ENCODE results near the gene STS. TPM values are rescaled to one million over a fixed set of nuclear protein-coding genes. Genes with fewer than 3 reads are reported as not detected.

Gene STS
- total RNA-seq, 1 experiment from 2014 or later = 0.54 TPM

GRCh38 chrX:7155163-7155562, 7.7 kb downstream of the STS start:
- no peaks in the 10 kb centered on the region for H4K20me1 ChIP-seq (ENCODE audit: insufficient read depth)
- no peaks in the 10 kb centered on the region for H3K9me3 ChIP-seq (ENCODE audit: control insufficient read depth in 1 of 2, insufficient read depth in 1 of 2, low read depth in 1 of 2, low read length in 2 of 2)
- CTCF ChIA-PET = no interaction called here
- RAD21 ChIA-PET (ENCODE audit: low non-redundant PET in 1 of 2, low total read pairs in 2 of 2, uncharacterized antibody in 2 of 2, unreplicated experiment in 2 of 2) = no interaction called here
- H3K27me3 ChIP-seq (ENCODE audit: insufficient read depth, low read length) = no peaks in the 10 kb centered on the region
- intact Hi-C loops (cut with micrococcal nuclease) = no loop called here
- no peaks in the 10 kb centered on the region for H3K4me1 ChIP-seq (ENCODE audit: control insufficient read depth in 1 of 2, insufficient read depth in 2 of 2, low read length in 2 of 2)
- no TSS peak for BruUV-seq (replicated peaks)
- H3K79me2 ChIP-seq (ENCODE audit: insufficient read depth, low read length) = no peaks in the 10 kb centered on the region
- POLR2A ChIA-PET = no interaction called here
- H3K9me2 ChIP-seq (ENCODE audit: insufficient read depth) = no peaks in the 10 kb centered on the region
- no peak overlapping the region for H3K4me2 ChIP-seq (ENCODE audit: low read length)
- no peak overlapping the region for H3K4me3 ChIP-seq (replicated peaks in 1 of 2; ENCODE audit: low read depth in 1 of 2, low read length in 2 of 2)
- DNase-seq (ENCODE audit: low read depth, low spot score) (no peak), ATAC-seq (no peak)
- H3K36me3 ChIP-seq (ENCODE audit: control insufficient read depth in 1 of 2, insufficient read depth in 2 of 2, low read length in 2 of 2) = no peaks in the 10 kb centered on the region
- no peak overlapping the region for H2AFZ ChIP-seq (ENCODE audit: low read depth, low read length, poor library complexity, severe bottlenecking)
- H3K9ac ChIP-seq (ENCODE audit: low read length) = no peak overlapping the region
- TF ChIP-seq REST (IDR thresholded peaks at IDR 0.05; ENCODE audit: low read depth) (no peak), MAX (IDR thresholded peaks at IDR 0.05) (no peak), CBX3 (IDR thresholded peaks at IDR 0.05; ENCODE audit: low read depth) (no peak), YY1 (IDR thresholded peaks at IDR 0.05; ENCODE audit: extremely low read depth, insufficient replicate concordance, low read depth, low read length) (no peak), ZNF274 (IDR thresholded peaks at IDR 0.05; ENCODE audit: low read depth, low read length) (no peak), EZH2 (IDR thresholded peaks at IDR 0.05) (no peak)
- no peak overlapping the region for H3K27ac ChIP-seq (ENCODE audit: low read depth, low read length)

GRCh38 chrX:7156879-7157278, 9.4 kb downstream of the STS start:
- POLR2A ChIA-PET = no interaction called here
- RAD21 ChIA-PET (ENCODE audit: low non-redundant PET in 1 of 2, low total read pairs in 2 of 2, uncharacterized antibody in 2 of 2, unreplicated experiment in 2 of 2) = no interaction called here
- Histone ChIP-seq H3K4me3 (replicated peaks in 1 of 2; ENCODE audit: low read depth in 1 of 2, low read length in 2 of 2) (no peak overlapping the region), H4K20me1 (ENCODE audit: insufficient read depth) (no peaks in the 10 kb centered on the region), H2AFZ (ENCODE audit: low read depth, low read length, poor library complexity, severe bottlenecking) (no peak overlapping the region), H3K79me2 (ENCODE audit: insufficient read depth, low read length) (no peaks in the 10 kb centered on the region), H3K9me2 (ENCODE audit: insufficient read depth) (no peaks in the 10 kb centered on the region), H3K27ac (ENCODE audit: low read depth, low read length) (no peak overlapping the region), H3K4me2 (ENCODE audit: low read length) (no peak overlapping the region), H3K9ac (ENCODE audit: low read length) (no peak overlapping the region), H3K36me3 (ENCODE audit: control insufficient read depth in 1 of 2, insufficient read depth in 2 of 2, low read length in 2 of 2) (no peaks in the 10 kb centered on the region), H3K27me3 (ENCODE audit: insufficient read depth, low read length) (no peaks in the 10 kb centered on the region), H3K4me1 (ENCODE audit: control insufficient read depth in 1 of 2, insufficient read depth in 2 of 2, low read length in 2 of 2) (no peaks in the 10 kb centered on the region), H3K9me3 (ENCODE audit: control insufficient read depth in 1 of 2, insufficient read depth in 1 of 2, low read depth in 1 of 2, low read length in 2 of 2) (no peaks in the 10 kb centered on the region)
- DNase-seq (ENCODE audit: low read depth, low spot score) (no peak), ATAC-seq (no peak)
- intact Hi-C loops (cut with micrococcal nuclease) = no loop called here
- BruUV-seq (replicated peaks) = no TSS peak
- no peak for TF ChIP-seq RAD21 (IDR thresholded peaks at IDR 0.05; ENCODE audit: low read depth)
- CTCF ChIA-PET = no interaction called here
